Right kidney (tissue), 1 donor: ENCODE data around the gene CIPC.

Experiments used
- DNase-seq: peaks from one replicate; pipeline ENCODE4 v3.0.0-alpha.2; 2016

CIPC gene

DNA sequence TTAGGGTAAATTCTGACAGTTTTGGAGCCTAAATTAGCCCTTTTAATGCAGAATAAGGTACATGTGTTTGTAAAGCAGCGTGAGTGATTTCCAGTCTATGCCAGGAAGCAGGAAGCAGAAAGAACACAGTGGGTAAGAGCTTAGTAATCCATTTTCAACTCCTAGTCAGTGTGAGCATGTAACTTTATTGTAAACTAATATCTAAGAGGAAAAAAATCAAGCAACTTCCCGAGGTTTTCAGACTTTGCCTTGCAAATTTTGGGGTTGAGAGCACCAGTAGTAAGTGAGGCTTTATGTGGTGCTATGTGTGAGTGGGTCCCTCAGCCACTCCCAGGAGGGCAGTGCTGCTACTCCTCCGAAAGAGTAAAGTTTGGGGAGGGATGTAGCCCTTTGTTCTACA lies 2.9 kb downstream of the CIPC start:
- DNase-seq: no peak

GRCh38 chr14:77102154-77102553 lies 4.1 kb downstream of the CIPC start:
- DNase-seq: no peak

- DNase-seq: no peak
Observed at GRCh38 chr14:77103475-77103874, 5.4 kb downstream of the CIPC start.

- no peak for DNase-seq
Observed at GRCh38 chr14:77103951-77104350, 5.9 kb downstream of the CIPC start.

- no peak for DNase-seq
Observed at GRCh38 chr14:77104393-77104792, 6.3 kb downstream of the CIPC start.

GRCh38 chr14:77105145-77105939 lies 7.3 kb downstream of the CIPC start:
- DNase-seq: no peak

DNA sequence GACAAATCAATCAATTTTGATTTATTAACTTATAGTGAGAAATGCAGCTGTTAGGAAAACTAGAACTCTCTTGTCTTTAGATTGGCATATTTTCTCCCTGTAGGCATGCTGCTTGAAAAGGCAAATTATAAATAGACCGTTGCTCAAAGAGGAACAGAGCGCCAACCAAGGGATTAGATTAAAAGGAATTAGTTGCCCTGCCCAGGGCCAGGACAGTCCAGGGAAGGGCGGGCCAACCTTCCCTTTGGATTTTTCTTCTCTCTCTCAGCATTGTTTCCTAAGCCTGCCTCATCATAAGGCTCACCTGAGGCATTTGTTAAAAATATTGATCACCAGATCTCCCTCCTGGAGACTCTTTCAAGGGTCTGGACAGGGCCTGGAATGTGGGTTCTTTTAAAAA lies 8.6 kb downstream of the CIPC start:
- no peak for DNase-seq

- no peak for DNase-seq
Observed at GRCh38 chr14:77107228-77107627, 9.2 kb downstream of the CIPC start.

- DNase-seq: no peak
Observed at GRCh38 chr14:77108753-77109152, 10.7 kb downstream of the CIPC start.

GRCh38 chr14:77109656-77110055 lies 11.6 kb downstream of the CIPC start:
- no peak for DNase-seq

GRCh38 chr14:77110286-77110685 lies 12.2 kb downstream of the CIPC start:
- no peak for DNase-seq

GRCh38 chr14:77111021-77111420 lies 13.0 kb downstream of the CIPC start:
- peak; percentile 22 for DNase-seq

DNA sequence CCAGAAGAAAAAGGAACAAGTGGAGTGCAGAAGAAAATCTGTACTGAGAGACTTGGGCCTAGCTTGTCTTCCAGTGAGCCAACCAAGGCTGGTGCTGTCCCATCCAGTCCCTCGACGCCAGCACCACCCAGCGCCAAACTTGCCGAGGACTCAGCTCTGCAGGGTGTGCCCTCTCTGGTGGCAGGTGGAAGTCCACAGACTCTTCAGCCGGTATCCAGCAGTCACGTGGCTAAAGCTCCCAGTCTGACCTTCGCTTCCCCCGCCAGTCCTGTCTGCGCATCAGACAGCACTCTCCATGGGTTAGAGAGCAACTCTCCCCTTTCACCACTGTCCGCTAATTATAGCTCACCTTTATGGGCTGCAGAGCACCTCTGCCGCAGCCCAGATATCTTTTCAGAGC lies 15.6 kb downstream of the CIPC start:
- no peak for DNase-seq

DNA sequence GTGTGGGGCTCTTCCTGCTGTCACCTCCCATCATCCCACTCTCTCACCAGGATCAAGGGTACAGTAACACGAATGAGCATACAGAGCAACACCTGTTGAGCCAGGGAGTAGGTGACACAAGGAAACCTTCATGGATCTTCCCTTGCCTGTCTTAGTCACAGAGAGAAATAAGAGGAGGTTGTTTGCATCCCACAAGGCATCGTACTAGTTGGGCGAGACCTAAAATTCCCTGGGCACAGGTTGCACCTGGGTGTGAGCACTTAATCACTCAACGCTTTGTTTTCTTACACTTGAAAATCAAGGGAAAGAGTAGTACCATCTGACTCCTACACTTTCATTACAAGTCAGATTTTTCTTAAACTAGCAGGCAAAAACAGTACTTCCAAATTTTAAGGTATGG lies 16.6 kb downstream of the CIPC start:
- no peak for DNase-seq

- no peak for DNase-seq
Observed at GRCh38 chr14:77116172-77116817, 18.2 kb downstream of the CIPC start.

DNA sequence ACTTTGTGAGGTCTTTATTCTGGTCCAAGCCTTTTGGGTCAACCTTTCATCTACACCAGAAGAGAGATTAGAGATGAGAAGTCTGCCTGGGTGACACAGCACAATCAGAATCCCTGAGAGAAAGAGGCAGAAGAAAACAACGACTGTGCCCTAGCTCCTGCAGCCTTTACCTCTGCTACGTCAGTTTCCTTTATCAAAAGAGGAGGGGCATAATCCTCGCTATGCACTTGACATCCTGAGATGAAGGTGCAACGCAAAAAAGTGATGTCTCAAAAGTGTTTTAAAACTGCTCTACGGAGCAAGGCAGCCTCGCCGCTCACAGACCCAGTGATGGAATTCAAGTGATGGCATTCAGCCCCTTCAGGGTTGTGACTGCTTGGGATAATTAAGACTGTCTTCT lies 21.8 kb downstream of the CIPC start:
- no peak for DNase-seq

DNA sequence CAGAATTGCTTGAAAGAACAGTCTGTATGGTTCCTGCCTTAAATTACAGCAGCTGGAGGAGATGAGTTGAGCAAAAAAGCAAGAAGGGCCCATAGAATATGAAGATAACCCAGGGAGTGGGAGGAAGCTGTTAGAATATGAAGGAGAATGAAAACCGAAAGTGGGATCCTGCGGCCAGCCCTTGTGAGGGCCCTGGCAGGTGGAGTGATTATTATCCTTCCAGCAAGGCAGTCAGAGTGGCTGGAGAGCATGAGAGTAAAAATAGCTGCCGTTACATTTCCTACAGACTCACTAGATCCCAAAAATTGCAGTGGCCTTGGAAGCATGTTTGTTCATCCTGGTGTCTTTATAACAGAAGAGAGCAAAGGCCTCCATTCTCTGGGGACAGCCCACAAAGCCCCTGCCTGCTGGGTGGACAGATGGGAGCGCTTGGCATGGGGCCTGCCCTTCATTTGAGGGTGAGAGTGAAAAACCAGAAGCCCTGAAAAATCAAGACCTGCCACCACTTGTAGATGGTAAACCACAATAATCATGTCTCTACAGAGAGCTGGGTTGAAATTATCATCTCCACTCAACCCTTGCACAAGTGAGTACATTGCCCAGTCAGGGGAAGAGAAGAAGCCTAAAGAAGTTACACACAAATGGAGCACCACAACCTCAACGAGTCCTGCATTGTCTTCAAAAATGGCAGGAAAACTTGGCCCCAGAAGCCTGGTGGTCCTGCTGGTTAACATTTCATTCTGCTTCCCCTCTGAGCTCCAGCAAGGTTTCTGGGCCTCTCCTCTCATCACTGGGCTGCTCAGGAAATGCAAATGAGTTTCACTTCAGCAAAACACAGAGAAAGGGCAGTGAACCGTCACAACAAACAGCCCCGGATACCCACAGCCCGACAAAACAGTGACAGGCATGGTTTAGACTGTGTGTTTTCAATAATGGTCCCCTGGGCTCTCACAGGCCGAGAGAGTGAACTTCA lies 23.0 kb downstream of the CIPC start:
- no peak for DNase-seq

DNA sequence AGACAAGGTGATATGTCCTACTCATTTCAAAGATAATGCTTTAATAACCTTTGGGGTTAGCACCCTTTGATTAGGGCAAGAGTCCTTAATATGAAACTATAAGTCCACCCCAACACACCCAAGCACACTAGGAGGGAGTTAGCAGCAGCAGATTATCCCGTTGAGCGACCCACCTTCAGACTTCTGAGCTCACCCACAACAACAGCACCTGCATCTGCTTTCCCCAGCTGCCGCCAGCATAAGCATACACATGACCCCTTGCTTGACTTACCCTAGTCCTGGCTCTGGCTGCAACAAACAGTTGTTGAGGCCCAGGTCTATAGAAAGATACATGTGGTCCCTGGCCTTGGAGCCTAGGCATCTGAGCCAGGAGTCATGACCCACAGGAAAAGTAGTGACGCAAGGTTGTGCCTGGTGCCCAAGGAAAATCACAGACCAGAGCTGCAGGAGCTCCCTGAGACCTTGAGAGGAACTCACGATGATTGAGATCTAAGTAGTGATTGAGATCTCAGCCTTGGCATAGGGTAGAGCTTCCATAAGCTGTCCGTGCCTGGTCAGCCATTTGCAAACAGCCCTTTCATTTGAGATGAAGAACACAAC lies 24.6 kb downstream of the CIPC start:
- no peak for DNase-seq

DNA sequence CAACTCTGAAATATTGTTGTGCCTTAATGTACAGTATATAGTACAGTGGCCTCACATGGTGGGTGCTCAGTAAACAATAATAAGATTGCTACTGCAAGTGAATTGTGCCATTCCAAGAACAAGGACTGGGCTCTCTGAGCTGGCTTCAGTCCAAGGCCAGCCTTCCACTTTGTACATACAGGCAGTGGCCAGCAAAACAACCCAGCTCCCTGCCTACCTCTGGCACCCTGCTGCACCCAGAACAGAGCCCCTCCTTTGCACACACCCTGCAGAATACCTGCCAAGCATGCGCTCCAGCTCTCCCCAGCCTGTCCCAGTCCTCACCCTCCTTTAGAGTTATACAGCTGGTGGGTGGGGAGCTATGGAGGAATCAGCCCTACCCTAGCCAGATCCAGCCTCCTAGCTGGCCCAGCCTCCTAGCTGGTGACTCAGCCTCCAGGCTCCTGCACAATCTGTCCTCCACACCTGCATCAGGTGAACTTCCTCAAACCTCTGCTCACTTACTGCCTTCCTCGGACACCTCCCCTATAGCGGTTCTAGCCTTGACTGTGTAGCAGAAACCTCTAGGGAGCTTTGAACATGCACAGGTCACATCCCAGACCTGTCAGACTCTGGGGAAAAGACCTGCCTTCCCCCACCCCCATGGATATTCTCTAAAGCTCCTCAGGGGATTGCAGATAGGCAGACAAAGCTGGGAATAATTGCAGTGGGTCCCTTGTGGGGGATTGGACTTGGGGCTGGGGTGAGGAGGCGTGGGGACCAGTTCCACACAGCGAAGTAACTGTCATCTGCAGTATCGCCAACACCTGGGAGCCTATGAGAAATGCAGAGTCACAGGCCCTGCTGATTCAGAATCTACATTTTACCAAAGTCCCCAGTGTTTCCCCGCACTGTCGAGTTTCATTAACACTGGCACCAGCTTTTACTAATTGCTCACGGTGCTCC lies 25.6 kb downstream of the CIPC start:
- no peak for DNase-seq

GRCh38 chr14:77124345-77125280 lies 26.6 kb downstream of the CIPC start:
- peak; percentile 68 for DNase-seq
